DND-41 (cell line): ENCODE data around the gene RPS6KB2.

ENCODE experiments used
- EZH2 ChIP-seq: IDR thresholded peaks from 3 replicates; pipeline ENCODE4 v1.6.1; 2012; ENCODE audit warnings: borderline replicate concordance, low read depth, mild to moderate bottlenecking, moderate library complexity, low read length, inconsistent platforms; ENCODE audit not compliant: severe bottlenecking
- TF ChIP-seq, protein P1 (sequence below): IDR thresholded peaks from 2 replicates; pipeline ENCODE4 v1.5.1; 2012; ENCODE audit warnings: borderline replicate concordance, low read length, moderate library complexity, mild to moderate bottlenecking; ENCODE audit not compliant: poor library complexity, severe bottlenecking; ENCODE audit errors: extremely low read depth

DNA sequence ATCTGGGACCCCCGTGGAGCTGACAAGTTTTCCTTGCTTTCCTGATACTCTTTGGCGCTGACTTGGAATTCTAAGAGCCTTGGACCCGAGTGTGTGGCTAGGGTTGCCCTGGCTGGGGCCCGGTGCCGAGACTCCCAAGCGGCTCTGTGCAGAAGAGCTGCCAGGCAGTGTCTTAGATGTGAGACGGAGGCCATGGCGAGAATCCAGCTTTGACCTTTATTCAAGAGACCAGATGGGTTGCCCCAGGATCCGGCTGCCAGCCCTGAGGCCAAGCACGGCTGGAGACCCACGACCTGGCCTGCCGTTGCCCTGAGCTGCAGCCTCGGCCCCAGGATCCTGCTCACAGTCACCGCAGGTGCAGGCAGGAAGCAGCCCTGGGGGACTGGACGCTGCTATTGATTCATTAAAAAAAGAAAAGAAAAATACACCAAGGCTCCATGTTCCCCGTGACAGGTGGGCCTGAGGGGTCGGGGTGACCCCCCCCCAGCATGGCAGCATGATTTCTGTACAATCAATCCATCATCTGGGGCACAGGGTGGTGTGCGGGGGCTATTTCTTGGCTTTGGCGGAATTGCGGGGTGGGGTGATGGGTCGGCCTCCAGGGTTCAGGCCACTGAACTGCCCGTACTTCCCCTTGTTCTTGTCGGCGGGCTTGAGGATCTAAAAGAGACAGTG, 30.2 kb upstream of the RPS6KB2 start:
- TF ChIP-seq, protein P1, sequence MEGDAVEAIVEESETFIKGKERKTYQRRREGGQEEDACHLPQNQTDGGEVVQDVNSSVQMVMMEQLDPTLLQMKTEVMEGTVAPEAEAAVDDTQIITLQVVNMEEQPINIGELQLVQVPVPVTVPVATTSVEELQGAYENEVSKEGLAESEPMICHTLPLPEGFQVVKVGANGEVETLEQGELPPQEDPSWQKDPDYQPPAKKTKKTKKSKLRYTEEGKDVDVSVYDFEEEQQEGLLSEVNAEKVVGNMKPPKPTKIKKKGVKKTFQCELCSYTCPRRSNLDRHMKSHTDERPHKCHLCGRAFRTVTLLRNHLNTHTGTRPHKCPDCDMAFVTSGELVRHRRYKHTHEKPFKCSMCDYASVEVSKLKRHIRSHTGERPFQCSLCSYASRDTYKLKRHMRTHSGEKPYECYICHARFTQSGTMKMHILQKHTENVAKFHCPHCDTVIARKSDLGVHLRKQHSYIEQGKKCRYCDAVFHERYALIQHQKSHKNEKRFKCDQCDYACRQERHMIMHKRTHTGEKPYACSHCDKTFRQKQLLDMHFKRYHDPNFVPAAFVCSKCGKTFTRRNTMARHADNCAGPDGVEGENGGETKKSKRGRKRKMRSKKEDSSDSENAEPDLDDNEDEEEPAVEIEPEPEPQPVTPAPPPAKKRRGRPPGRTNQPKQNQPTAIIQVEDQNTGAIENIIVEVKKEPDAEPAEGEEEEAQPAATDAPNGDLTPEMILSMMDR = no peak
- TF ChIP-seq EZH2 = no peak
